ENCODE results near the gene GAA.

DNA sequence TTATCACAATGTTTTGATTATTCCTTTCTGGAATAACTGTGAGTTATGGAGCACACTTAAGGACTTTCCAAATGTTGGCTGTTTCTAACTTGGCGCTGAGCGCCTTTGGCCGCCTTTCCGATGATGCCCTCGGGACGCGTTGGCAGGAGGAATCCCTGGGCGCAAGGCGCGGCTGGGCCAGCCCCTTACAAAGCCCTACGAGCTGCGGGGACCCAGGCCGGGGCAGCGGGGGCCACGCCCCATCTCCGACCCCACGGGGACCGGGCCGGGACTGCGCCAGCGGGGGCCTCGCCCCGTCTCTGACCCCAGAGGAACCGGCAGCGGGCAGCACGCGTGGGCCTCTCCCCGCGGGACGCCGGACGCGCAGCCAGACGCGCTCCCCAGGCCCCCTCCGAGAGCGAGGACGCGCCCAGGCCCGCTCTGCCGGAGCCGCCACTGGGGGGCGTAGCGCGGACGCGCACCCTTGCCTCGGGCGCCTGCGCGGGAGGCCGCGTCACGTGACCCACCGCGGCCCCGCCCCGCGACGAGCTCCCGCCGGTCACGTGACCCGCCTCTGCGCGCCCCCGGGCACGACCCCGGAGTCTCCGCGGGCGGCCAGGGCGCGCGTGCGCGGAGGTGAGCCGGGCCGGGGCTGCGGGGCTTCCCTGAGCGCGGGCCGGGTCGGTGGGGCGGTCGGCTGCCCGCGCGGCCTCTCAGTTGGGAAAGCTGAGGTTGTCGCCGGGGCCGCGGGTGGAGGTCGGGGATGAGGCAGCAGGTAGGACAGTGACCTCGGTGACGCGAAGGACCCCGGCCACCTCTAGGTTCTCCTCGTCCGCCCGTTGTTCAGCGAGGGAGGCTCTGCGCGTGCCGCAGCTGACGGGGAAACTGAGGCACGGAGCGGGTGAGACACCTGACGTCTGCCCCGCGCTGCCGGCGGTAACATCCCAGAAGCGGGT, at the start of gene GAA:
- TF ChIP-seq, protein P1, sequence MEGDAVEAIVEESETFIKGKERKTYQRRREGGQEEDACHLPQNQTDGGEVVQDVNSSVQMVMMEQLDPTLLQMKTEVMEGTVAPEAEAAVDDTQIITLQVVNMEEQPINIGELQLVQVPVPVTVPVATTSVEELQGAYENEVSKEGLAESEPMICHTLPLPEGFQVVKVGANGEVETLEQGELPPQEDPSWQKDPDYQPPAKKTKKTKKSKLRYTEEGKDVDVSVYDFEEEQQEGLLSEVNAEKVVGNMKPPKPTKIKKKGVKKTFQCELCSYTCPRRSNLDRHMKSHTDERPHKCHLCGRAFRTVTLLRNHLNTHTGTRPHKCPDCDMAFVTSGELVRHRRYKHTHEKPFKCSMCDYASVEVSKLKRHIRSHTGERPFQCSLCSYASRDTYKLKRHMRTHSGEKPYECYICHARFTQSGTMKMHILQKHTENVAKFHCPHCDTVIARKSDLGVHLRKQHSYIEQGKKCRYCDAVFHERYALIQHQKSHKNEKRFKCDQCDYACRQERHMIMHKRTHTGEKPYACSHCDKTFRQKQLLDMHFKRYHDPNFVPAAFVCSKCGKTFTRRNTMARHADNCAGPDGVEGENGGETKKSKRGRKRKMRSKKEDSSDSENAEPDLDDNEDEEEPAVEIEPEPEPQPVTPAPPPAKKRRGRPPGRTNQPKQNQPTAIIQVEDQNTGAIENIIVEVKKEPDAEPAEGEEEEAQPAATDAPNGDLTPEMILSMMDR (conservative IDR thresholded peaks at IDR 0.05; ENCODE audit: low read depth, low read length) = peak; percentile 91
- peak; percentile 50; the same call in 1 of the 2 replicates for TF ChIP-seq POLR2A (IDR thresholded peaks at IDR 0.05; ENCODE audit: low read depth, low read length)
